NCI-H2196 treated with DMSO at 0.1 percent for 48 hours (cell line): Measurements from ENCODE around the gene HELT.
"Not testable (repeated sequence)": the region's sequence is repeated elsewhere in the genome, so short reads cannot be mapped to it uniquely, and the experiment has no call there.

Experiments used
- DNase-seq: peaks from one replicate; lab custom pipeline; 2025; ENCODE audit not compliant: unreplicated experiment; lab: John Stamatoyannopoulos, UW

HELT gene

DNA sequence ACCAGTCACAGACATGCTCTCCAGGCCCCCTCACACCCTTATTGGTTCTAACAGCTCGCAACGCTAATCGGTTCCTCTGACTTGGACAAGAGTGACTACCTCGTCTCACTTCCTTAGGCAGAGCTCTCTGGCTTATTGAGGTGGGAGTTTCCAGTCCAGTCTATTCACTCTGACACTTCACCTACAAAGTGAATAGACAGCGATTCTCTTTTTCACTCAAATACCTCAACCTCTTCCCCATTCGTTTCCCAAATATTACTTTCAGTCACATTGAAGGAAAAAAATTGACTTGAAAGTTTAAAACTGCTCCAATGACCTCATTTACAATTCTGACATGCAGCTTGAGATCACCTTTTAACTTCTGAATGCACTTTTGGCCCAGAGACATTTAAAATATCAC, 17.7 kb downstream of the HELT start:
- DNase-seq: no peak

DNA sequence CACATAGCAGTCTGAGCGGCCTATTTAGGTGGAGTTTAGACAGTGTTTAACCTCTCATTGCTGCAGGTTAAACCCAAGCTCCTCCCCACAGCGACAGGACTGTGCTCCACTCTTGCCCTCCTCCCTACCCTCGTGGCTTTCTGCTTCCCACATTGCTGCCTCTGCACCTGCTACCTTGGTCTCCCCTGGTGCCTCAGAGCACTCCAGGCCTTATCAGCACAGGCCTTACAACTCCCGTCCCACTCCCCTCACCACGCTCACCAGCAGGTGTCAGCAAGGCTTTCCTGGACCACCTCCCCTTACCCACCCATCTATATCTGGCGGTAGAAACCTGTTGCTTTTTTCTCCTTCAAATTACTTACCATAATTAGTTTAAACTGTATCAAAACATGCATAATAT, 18.6 kb downstream of the HELT start:
- no peak for DNase-seq

- peak; percentile 26 for DNase-seq
These were observed 21.4 kb downstream of the HELT start for GRCh38 chr4:185039508-185040273.

- no peak for DNase-seq
These were observed 22.2 kb downstream of the HELT start for GRCh38 chr4:185040523-185040922.

- DNase-seq: not testable (repeated sequence)
These were observed 32.0 kb downstream of the HELT start for GRCh38 chr4:185050286-185050685.

DNA sequence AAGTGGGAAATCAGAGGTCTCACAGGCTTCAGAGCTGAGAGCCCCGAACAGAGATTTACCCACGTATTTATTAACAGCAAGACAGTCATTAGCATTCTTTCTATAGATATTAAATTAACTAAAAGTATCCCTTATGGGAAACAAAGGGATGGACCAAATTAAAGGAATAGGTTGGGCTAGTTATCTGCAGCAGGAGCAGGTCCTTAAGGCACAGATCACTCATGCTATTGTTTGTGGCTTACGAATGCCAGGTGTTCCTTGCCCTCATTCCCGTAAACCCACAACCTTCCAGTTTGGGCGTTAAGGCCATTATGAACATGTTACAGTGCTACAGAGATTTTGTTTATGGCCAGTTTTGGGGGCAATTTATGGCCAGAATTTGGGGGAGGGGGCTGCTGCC, 33.0 kb downstream of the HELT start:
- DNase-seq: not testable (repeated sequence)

DNA sequence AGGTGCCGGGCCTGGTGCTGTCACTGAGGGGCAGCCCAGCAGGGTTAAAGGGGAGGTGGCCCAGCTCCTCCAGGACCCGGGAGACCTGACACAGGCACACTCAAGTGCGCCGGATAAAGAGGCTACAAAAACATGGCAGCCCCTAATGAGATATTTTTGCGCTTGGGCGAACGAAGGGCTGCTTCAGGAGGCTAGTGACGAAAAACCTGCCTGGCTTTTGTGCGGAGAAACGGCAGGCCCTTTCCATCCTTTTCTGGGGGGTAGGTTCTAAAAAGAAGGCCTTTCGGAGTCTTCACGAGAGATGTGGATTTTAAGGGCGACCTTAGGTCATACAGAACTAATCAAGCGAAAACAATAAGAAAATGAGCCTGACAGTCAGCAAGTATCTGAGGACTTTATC, 35.5 kb downstream of the HELT start:
- DNase-seq: no peak

GRCh38 chr4:185054272-185054671, 36.0 kb downstream of the HELT start:
- no peak for DNase-seq

- no peak for DNase-seq
These were observed 36.6 kb downstream of the HELT start for GRCh38 chr4:185054886-185055285.

- no peak for DNase-seq
These were observed 43.3 kb downstream of the HELT start for GRCh38 chr4:185061610-185062009.

GRCh38 chr4:185062606-185063005, 44.3 kb downstream of the HELT start:
- DNase-seq: no peak

- DNase-seq: no peak
These were observed 47.9 kb downstream of the HELT start for GRCh38 chr4:185066179-185066578.

DNA sequence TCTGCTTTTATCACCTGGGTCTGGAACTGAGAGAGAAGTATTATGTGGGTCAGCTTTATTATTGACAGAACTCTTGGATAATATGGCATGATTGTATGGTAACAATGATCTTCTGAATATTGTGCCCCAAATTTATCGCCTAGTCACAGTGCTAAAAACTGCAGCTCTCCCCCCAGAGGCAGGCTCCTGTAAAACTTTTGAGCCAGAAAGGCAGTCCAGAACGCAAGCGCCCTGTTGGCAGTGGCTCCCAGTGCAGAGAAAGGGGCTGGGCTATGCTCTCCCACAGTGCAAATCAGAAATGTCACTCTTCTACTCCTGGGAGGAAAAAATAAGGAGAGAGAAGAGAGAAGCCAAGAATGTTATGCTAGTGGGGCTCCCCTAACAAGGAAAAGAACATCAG, 50.5 kb downstream of the HELT start:
- DNase-seq: no peak
